GM19467 (cell line): ENCODE measurements around the gene ESRRG.
A peak's percentile ranks its signal among the peaks of the same experiment; 100 is the strongest.

Source experiments
- ATAC-seq: cut with Tn5 transposase; IDR thresholded peaks from one replicate; pipeline ENCODE4 v1.9.1; 2021; ENCODE audit warnings: mild to moderate bottlenecking, moderate library complexity; ENCODE audit not compliant: unreplicated experiment

ESRRG gene

DNA sequence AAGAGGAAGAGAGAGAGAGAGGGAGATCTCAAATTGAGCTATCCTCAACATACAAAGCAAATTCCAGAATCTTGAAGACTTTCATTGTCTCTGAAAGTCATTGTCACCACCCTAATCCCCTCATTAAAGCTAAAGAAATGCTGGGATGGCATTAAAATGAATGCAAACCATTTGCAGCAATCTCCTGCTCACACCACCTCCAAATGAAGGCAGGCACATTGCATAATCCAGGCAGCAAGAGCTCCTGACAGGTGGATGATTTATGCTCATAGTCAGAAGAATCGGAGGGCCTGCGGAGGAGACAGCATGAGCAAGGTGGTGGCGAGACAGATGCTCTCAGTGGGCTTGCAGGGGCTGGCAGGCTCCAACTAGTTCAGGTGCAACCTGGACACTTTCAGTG is 90.2 kb downstream of the ESRRG start:
- no peak for ATAC-seq

DNA sequence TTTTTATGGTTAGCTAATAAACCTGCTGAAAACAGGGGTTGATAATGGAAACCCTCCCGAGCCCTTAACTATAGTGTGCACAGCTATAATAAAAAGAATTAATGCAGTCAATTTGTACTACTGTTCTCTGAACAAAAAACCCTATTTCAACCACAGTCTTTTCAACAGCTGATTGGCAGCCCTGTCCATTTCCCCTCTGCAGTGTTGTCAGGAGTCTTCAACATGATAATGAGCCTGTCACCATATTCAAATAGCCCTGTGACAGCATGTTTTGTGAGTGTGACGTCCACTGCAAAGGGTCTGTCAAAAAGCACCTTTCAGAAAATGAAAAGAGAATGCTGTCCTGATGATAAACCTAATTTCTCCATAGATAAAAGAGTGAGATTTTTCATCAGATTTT is 92.7 kb downstream of the ESRRG start:
- ATAC-seq: no peak

DNA sequence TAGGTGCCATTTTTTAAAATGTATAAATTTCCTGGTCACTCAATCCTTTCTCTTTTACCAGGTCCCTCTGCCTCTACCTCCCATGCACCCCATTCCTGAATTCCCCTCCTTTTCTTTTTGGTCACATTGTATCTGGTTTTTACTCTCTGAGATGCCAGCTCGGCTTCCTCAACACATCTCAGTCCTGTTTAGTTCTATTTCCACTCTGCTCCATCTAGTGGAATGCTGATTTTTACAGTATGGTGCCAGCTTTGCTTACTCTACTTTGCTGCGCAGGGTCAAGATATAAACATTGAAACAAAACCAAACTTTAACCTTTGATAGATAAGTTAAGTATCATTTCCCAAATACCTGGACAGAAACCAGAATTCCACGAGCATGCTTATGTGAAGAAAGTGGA is 96.0 kb downstream of the ESRRG start:
- ATAC-seq: no peak

DNA sequence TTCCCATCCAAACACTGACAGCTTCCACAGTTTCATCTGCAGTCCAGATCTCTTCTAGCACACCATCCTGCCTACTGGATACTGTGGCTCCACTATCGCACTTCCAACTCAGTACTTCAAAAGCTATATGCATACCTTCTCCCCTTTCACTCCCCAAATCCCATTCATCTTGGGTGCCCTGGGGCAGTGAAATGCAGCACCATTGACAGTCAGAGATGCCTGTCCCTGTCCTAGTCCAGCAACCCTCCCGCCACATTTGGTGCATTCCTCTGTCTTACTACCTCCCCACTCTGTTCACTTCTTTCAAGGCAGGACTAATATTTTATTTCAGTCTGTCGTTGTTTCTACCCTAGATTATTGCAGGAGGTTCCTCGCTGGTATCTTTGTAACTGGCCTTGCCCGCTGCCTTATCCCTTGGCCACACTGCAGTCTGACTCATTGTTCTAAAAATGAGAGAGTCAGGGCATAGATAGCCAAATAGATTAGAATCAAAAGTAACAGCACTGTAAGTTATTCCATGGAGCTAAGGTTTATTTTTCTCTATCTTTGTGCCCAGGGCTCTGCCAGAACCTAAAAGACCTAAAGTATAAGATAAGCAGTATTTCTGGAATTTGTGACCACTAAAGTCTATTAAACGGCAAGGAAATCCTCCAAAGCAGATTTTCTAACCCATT is 96.7 kb downstream of the ESRRG start:
- no peak for ATAC-seq

DNA sequence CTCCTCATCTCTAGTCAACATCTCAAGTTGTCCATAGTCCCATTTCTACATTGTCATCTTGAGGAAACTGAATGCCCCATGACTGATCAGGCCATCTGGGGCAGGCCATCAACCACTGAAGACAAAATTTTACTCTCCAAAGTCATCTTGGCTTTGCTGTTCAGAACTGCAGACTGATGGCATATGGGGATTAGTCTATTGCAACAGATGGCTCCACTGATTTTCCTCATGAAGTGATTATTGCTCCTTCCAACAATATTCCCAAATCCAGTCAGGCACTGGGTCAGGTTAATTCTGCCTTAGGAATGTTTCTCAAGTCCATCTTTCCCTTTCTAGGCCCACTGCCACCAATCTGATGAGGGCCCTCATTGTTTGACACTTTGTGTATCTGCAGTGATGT is 101.7 kb downstream of the ESRRG start:
- ATAC-seq: no peak

DNA sequence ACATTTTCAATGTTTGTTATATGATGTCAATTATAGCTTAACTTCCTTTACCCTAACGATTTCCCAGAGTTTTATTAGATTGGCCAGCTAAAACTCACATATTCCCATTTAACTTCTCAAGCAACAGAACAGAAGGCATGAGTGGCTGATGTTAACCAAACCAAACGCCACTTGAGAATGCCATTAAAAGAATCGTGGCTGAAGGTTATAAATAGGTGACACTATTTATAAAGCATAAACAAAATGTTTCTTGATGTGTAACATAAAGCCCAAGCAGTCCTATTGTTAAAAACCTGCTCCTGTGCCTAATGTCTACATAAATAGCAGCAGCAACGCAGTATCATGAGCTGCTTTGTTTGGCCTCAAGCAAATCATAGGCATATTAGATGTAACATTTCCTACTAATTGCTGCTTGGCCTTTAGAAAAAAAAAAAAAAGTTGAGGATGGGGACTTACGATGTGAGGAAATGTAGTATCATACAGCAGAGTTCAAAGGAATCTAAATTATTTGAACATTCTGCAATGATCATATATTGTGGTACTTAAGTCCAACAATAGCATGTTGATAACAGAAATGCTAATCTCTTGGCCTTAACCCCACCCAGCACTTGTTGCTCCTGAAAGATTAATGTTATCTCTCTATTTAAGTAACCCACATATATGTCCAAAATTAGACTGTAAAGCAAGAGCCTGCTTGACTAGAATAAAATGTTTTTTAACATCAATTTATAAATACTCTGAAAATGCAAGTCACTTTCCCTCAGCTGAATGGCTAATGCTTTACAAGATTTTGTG is 106.0 kb downstream of the ESRRG start:
- ATAC-seq: no peak

DNA sequence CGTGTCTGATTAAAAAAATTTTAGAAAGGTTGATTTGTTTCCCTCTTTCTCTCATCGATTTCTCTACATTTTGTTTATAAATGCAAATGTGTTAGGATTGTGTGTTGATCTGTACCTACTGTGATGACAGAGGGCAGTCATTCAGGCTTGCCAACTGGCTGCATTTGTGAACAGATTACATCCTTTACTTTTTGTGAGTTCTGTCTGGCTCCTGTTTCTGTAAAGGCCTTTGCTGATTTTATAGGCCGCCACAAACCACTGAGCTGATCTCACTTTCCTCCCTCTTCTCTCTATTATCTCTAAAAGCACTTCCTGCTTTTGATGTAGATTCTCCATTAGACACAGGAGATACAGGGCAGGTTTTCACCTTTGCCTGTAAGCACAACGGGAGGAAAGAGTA is 106.8 kb downstream of the ESRRG start:
- ATAC-seq: no peak

DNA sequence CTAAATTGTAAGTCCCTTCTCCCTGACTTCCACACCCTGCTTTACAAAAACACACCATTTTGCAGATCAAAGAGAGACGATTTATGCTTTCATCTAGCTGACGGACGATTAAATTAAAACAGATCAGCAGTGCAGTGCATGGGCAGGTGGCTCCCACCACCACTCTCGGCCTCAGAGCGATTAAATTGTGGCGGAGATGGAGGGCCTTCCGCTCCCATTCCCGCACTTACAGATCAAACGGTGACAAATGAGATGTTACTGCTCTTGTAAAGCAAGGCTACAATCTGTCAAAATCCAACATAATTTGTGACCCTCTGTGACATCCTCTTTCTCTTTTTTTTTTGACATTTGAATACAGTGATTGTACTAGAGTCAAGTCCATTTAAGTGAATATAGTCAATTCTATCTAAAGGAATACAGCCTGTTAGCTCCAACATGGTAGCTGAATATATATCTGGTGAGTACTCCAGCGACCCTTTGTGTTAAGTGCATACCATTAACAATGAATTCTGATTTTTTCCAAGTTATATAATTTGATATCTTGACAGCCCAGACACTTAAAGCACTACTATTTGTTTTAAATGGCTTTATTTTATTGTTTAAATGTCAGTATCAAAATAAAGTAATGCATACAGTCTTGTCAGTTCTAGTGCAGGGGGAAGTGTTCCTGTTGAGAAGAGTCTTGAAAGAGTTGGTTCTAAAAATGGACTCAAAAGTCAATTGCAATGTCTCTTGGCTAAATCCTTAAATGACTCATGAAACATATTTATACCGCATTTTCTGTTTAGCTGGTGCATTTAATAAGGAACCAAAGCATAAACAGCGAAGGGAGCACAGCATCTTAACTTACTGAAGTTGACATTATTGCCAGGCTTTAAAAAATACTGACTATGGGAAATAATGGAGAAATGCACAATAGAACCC is 109.0 kb downstream of the ESRRG start:
- ATAC-seq: no peak

DNA sequence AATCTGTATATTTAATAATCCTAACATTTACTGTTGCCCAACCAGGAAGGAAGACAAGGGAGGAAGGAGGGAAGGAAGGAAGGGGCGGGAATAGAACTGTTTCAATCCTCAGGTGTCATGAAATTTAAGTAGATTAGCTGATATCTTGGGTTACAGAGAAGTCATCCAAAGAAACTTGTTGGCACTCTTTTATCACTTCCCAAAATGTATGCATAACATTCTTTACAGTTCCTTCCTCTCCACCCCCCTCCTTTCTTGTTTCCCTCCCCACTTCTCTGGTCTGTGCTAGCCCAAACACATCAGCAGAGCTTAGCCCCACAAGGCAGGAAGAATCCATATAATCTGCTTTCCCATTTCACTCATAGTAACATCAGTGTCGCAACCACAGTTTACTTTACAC is 110.9 kb downstream of the ESRRG start:
- no peak for ATAC-seq

DNA sequence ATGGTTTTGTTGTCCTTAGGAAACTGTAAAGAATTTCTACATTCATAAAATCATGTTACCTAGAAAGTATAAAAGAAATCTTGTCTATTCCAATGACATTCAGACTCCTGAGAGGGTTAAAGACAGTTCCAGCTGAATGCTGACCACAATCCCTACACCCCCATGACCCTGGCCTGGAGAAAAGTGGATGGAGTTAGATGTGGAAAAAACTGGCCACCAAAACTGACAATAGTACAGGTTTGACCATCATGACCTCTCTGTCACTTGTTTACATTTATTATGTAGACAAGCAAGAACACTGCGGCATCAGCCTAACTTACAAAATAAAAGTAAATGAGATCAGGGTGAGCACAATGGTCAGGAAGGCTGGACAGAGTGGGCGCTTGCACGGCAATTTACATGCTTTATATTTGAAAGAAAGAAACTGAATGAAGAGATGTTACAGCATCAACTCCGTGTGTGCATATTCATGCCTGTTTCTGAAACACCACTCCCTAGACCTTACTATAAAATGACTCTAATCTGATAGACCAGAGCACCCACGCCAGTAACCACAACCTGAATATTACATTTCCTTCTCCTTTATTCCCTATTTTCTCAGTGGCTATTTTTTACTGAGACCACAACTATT is 116.0 kb downstream of the ESRRG start:
- ATAC-seq: no peak

DNA sequence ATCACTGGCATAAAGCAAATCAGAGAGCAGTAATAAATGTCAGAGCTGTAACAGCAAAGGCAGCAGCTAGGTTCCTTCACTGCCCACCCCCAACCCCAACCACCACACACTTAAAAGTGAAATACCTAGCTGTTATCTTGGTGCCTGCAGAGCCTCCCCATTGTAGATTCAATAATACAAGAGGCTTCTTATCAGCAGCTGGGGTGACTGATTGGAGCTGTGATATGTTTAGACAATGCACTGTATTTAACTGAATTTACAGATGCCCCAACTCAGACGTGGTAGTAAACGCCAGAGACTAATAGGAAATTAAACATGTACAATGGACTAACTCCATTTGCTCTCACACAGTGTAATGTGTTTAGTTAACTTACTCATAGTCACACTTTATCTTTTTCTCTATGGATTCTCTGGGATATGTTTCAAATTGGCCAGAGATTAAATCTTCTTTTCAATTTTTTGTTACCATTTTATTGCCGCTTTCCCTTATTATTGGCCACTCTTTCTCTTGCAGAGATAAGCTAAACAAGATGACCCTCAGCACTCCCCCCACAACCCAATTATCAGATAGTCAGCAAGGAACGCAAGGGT is 117.1 kb downstream of the ESRRG start:
- ATAC-seq: no peak

DNA sequence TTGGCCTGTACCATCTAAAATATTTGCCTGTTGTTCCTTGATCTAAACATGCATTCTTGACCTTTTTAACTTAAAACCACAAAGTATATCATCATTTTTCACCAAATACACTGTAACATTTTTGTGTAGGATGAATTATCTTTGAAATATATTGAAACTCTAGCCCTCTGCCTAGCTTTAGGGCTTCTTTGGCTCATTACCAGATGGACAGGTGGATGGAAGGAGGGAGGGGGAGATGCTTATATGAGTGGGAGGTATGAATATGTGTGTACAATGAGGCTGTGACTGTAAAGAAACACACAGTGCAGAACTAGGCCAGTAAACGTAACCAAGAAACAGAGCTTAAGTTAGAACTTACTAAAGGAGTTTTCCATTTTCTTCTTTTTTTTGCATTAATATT is 118.5 kb downstream of the ESRRG start:
- ATAC-seq: no peak

DNA sequence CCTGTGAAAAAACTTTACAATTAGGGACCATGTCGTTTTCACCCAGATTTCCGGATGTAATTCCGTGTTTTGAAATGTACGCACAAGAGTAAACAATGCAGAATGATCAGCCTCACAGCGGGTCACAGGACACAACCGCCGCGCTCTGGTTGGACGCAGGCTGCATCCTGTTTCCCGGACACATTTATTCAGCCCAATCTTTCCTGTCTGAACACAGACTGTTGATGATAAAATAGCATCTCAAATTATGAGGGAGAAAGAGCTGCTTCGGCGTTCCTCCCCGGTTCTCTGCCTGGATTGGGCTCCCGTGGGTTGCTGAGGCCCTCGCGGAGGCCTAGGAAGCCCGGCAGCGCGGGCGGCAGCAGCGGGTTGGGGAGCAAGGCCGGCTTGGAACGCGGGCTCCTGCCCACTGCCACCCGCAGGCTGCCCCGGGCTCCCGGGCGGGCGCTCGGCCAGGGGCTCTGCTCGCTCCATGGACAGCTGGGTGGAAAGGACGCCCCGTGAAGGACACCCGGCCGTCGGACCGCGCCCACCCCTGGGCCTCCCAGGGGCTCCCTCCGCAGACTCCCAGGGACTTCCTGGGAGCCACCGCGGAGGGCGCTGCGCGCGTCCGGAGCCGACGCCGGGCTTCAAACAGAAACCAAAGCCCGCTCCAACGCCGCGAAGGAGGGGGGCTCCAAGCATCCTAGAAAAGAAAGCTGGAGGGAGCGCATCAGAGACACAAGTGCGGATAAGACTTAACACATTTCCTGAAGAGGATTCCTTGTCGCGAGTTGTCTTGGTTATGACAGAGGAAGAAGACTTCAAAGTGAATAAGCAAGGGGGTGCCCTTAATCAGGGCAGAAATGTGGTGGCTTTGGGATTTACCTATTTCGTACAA is 122.3 kb downstream of the ESRRG start:
- ATAC-seq: peak; percentile 90

DNA sequence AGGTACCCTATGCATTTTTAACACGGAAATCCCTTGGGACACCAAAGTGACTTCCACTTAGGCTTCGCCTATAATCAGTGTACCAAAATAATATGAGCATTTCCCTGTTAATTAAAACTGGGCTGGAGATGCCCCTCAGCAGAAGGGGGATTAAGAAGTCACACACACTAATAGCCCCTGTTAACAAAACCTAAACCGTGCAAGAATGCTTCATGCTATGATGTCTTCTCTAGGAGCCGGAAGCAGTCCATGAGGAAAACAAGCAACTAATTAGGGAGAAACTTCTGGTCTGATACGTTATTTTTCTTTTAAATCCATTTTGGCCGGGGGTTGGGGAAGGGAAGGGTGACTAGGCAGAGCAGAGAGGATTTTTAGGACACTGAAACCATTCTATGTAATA is 123.4 kb downstream of the ESRRG start:
- no peak for ATAC-seq

DNA sequence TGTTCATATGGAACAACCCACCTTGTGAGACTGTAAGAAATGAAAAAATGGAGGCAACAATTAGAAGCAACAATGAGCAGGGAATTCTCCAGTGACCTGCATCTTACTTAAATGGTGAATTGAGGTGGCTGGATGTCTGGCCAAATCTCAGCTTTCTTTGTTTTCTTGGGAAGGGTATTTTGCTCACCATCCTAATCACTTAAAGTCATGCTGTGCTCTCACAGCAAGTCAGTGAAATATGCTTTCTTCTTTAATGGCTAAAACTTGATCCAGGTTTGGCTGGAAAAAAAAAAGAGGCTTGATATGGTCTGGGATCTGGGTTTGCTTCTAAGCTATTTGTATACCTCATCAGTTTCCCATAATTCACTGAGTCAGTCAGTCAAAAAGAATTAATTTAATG is 124.8 kb downstream of the ESRRG start:
- no peak for ATAC-seq

DNA sequence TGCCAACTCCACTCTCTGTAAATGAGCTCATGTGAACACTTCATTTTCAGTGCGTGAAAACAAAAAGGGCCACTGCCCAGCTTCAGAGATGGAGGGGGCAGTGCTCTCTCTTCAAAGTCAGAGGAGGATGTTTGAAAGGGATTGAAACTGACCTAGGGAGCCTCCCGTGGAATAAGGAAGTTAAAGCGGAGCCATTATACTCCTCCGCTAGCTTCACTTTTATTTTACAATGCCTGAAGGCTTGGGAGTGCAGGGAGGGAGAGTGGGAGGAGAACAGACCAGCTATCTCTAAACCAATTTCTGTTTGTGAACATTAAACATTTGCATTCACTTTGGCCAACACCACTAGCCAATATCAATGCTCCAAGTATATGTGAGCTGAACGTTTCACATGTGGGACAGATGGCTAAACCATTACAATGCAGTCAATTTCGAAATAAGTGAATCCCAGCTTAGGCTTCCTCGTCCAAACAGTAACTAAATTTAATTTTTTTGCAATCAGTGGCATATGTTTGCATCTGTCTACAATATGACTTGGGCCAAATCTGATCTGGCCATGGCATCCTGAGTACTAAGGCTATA is 126.9 kb downstream of the ESRRG start:
- ATAC-seq: no peak

DNA sequence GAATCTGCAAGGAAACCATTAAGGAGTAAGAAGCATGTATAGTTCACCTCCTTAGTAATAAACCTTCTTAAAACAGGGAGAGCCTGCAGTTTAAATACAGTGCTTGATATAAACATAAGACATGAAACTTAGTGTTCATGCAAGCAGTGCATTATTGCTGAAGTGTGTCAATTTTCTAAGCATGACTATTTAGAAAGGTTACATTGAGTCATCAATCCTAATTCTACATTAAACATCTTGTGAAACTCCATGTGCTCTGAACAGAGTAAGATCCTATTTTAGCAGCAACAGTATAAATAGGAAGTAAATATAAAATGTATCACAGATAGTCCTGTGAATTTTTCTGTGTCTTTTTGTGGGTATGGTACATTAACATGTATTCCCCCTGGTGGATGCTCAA is 135.5 kb downstream of the ESRRG start:
- ATAC-seq: no peak

DNA sequence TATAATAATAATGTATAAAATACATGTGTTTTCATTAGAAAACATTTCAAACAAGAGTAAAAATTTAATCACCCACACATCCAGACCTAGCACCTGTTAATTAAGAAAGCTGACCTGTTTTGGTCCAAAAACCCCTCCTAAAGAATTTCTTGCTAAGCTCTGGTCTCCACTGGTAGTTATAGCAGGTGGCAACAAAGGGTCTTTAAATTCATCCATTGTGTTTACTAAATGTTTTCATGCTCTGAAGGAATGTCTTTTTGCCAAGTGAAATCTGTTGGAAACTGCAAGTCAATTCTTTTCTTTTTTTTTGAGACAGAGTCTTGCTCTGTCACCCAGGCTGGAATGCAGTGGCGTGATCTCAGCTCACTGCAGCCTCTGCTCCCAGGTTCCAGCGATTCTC is 141.1 kb downstream of the ESRRG start:
- ATAC-seq: no peak

DNA sequence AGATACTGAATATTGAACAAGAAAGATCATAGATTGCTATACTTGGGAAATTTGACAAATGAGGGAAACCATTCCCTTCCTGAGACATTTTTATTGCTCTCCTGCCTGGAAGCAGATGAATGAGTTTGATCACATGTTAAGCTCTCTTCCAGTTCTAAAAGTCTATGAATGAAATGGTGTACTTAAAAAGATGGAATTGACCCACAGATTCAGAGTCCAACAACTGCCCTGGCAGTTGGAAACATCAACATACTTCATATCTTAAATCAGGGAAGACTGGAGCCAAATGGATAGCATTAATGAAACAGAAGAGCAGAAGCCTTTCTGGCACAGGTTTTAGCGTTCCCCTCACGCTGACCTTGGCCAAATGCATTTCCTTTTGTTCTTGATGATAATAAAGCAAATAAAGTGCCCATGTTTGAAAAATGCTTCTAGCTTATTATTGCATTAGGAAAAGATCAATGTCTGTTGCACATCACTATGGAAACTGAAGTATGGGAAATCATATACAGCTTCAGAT is 142.6 kb downstream of the ESRRG start:
- no peak for ATAC-seq
